PC-3 (cell line): ENCODE results near the gene DLGAP1. TPM values are rescaled to one million over a fixed set of nuclear protein-coding genes. Genes with fewer than 3 reads are reported as not detected.

Source experiments
- ATAC-seq: fragments of 200-7000 bp; cut with Tn5 transposase; 2 replicates; pipeline ENCODE4 v1.9.1; 2020; ENCODE audit warnings: mild to moderate bottlenecking, moderate library complexity
- BruUV-seq: library from RNA; stranded (reverse); fragments of 400-500 nt; replicated peaks from 2 replicates; lab custom pipeline; 2021; lab: Mats Ljungman, UMichigan
- CTCF ChIA-PET: fragments of 300-600 bp; sonication (Branson Sonifier 250); formaldehyde crosslinking; loops from one replicate; lab custom pipeline; 2022; ENCODE audit warnings: antibody characterized with exemption; lab: Charles Lee
- POLR2A ChIA-PET: fragments of 300-600 bp; sonication (Branson Sonifier 250); formaldehyde crosslinking; loops from one replicate; lab custom pipeline; 2022; ENCODE audit warnings: antibody characterized with exemption; ENCODE audit not compliant: unreplicated experiment; lab: Charles Lee
- DNase-seq: peaks from one replicate; pipeline ENCODE4 v3.0.0-alpha.2; 2015
- H2AFZ ChIP-seq: fragments of 300-600 bp; sonication (generic); 2 replicates; pipeline ENCODE4 v1.6.0; 2016; ENCODE audit warnings: antibody characterized with exemption, low read length
- H3F3A ChIP-seq: fragments of 300-600 bp; sonication (generic); one replicate; pipeline ENCODE4 v1.6.0; 2017; ENCODE audit warnings: antibody characterized with exemption, low read length, control low read depth, mild to moderate bottlenecking; ENCODE audit not compliant: unreplicated experiment
- H3K27ac ChIP-seq: fragments of 300-600 bp; sonication (generic); 2 replicates; pipeline ENCODE4 v1.5.1; 2016; ENCODE audit warnings: mild to moderate bottlenecking, low read length
- H3K27me3 ChIP-seq: fragments of 300-600 bp; sonication (generic); 2 replicates; pipeline ENCODE4 v1.6.1; 2016; ENCODE audit warnings: low read length, mixed read lengths
- H3K36me3 ChIP-seq: fragments of 300-600 bp; sonication (generic); 2 replicates; pipeline ENCODE4 v1.6.1; 2016; ENCODE audit warnings: low read depth, mixed run types, low read length, mixed read lengths
- H3K4me1 ChIP-seq: fragments of 300-600 bp; sonication (generic); 2 replicates; pipeline ENCODE4 v1.5.1; 2016; ENCODE audit warnings: low read length; ENCODE audit not compliant: insufficient read depth
- H3K4me2 ChIP-seq: fragments of 300-600 bp; sonication (generic); 2 replicates; pipeline ENCODE4 v1.6.0; 2016; ENCODE audit warnings: low read length
- H3K4me3 ChIP-seq: fragments of 300-600 bp; sonication (generic); 2 replicates; pipeline ENCODE4 v1.5.1; 2016; ENCODE audit warnings: mild to moderate bottlenecking, low read length, mixed read lengths
- H3K79me2 ChIP-seq: fragments of 300-600 bp; sonication (generic); 2 replicates; pipeline ENCODE4 v1.6.1; 2017; ENCODE audit warnings: low read length, mixed read lengths
- H3K9ac ChIP-seq: fragments of 300-600 bp; sonication (generic); 2 replicates; pipeline ENCODE4 v1.6.0; 2016; ENCODE audit warnings: mild to moderate bottlenecking, low read length
- H3K9me2 ChIP-seq: fragments of 300-600 bp; sonication (generic); replicated peaks from 2 replicates; pipeline ENCODE4 v1.6.1; 2016; ENCODE audit warnings: mixed run types, low read length, mixed read lengths
- H3K9me3 ChIP-seq: fragments of 300-600 bp; sonication (generic); 2 replicates; pipeline ENCODE4 v1.6.1; 2016; ENCODE audit warnings: low read length, mixed read lengths
- H4K20me1 ChIP-seq: fragments of 300-600 bp; sonication (generic); 2 replicates; pipeline ENCODE4 v1.6.1; 2016; ENCODE audit warnings: low read length, mixed read lengths
- CTCF ChIP-seq: fragments of 300-600 bp; sonication (generic); conservative IDR thresholded peaks from 2 replicates; pipeline ENCODE4 v1.5.1; 2017; ENCODE audit warnings: antibody characterized with exemption, low read depth, mild to moderate bottlenecking, low read length
- EZH2 ChIP-seq: fragments of 300-600 bp; sonication (generic); IDR thresholded peaks from one replicate; pipeline ENCODE4 v1.6.1; 2017; ENCODE audit warnings: antibody characterized with exemption, mild to moderate bottlenecking, low read length; ENCODE audit not compliant: unreplicated experiment
- EZH2phosphoT487 ChIP-seq: fragments of 300-600 bp; sonication (generic); IDR thresholded peaks from 2 replicates; pipeline ENCODE4 v1.6.1; 2018; ENCODE audit warnings: mild to moderate bottlenecking, antibody characterized with exemption, low read length, borderline replicate concordance
- intact Hi-C: fragments of 100-400 bp; cut with micrococcal nuclease; formaldehyde crosslinking; loops from 2 replicates; pipeline ENCODE4 v1.9.0; 2023
- total RNA-seq: library from RNA; depleted of rRNA; stranded (reverse); fragments of >200 nt; gene quantifications from 2 replicates; pipeline ENCODE4 v1.2.3, GENCODE V29; 2014

The DLGAP1 gene
- total RNA-seq, 1 experiment from 2014 or later: not detected

GRCh38 chr18:3900327-3900726, 554.8 kb downstream of the DLGAP1 start:
- Histone ChIP-seq H2AFZ (no peak overlapping the region), H3K27ac (no peak overlapping the region), H3F3A (no peaks in the 10 kb centered on the region), H3K4me2 (no peak overlapping the region), H3K9me2 (no peaks in the 10 kb centered on the region), H3K4me3 (no peak overlapping the region), H3K79me2 (no peaks in the 10 kb centered on the region), H3K27me3 (peaks cover 42% of the 10 kb centered on the region), H3K9me3 (no peaks in the 10 kb centered on the region), H3K9ac (no peak overlapping the region), H3K4me1 (peaks cover 13% of the 10 kb centered on the region), H4K20me1 (no peaks in the 10 kb centered on the region), H3K36me3 (no peaks in the 10 kb centered on the region)
- no TSS peak for BruUV-seq
- no peak for ATAC-seq
- ChIA-PET POLR2A (no interaction called here), CTCF (no interaction called here)
- TF ChIP-seq EZH2 (no peak), CTCF (no peak), EZH2phosphoT487 (no peak)
- no peak for DNase-seq
- intact Hi-C loops: no loop called here

- H3F3A ChIP-seq: no peaks in the 10 kb centered on the region
- no peaks in the 10 kb centered on the region for H3K79me2 ChIP-seq
- H3K27ac ChIP-seq: no peak overlapping the region
- H3K36me3 ChIP-seq: no peaks in the 10 kb centered on the region
- H4K20me1 ChIP-seq: no peaks in the 10 kb centered on the region
- H3K9me2 ChIP-seq: no peaks in the 10 kb centered on the region
- no peak for ATAC-seq
- POLR2A ChIA-PET: no interaction called here
- H3K27me3 ChIP-seq: peaks cover 42% of the 10 kb centered on the region
- H2AFZ ChIP-seq: no peak overlapping the region
- BruUV-seq: no TSS peak
- H3K4me1 ChIP-seq: peaks cover 12% of the 10 kb centered on the region
- intact Hi-C loops: no loop called here
- no peak overlapping the region for H3K4me2 ChIP-seq
- H3K9me3 ChIP-seq: no peaks in the 10 kb centered on the region
- CTCF ChIA-PET: no interaction called here
- H3K9ac ChIP-seq: no peak overlapping the region
- no peak for DNase-seq
- H3K4me3 ChIP-seq: no peak overlapping the region
- TF ChIP-seq CTCF (no peak), EZH2 (no peak), EZH2phosphoT487 (no peak)
Measured at GRCh38 chr18:3898861-3899613, 556.1 kb downstream of the DLGAP1 start.

DNA sequence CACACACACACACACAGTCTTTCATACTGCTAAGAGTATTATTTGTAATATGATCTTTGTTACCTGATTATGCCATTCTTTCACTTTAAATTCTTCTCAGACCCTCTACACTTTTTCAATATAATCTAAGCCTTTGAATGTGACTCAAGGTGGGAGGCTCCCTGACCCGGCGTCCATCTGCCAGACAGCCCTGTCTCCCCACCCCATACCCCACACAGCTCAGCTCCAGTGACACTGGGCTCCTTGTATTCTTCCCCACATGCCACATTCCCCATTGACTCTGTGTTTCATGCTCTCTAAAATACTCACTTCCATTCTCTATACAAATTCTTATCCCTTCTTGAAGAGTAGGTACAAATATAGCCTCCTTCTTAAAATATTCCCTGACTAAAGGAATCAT, 563.0 kb downstream of the DLGAP1 start:
- H4K20me1 ChIP-seq: no peaks in the 10 kb centered on the region
- no peak overlapping the region for H3K4me2 ChIP-seq
- no peak overlapping the region for H3K27ac ChIP-seq
- H3K9me2 ChIP-seq: no peaks in the 10 kb centered on the region
- CTCF ChIA-PET: no interaction called here
- H3K9me3 ChIP-seq: no peaks in the 10 kb centered on the region
- H3K4me1 ChIP-seq: no peaks in the 10 kb centered on the region
- no peak for ATAC-seq
- no peak overlapping the region for H3K4me3 ChIP-seq
- no peaks in the 10 kb centered on the region for H3F3A ChIP-seq
- H3K36me3 ChIP-seq: no peaks in the 10 kb centered on the region
- POLR2A ChIA-PET: no interaction called here
- no peak overlapping the region for H3K9ac ChIP-seq
- no peak overlapping the region for H2AFZ ChIP-seq
- DNase-seq: no peak
- intact Hi-C loops: no loop called here
- no peaks in the 10 kb centered on the region for H3K79me2 ChIP-seq
- TF ChIP-seq CTCF (no peak), EZH2phosphoT487 (no peak), EZH2 (no peak)
- no TSS peak for BruUV-seq
- H3K27me3 ChIP-seq: peaks cover 23% of the 10 kb centered on the region
